Mesothelial cell of epicardium (in vitro differentiated cells): ENCODE data around the gene RSPO4. TPM values are rescaled to one million over a fixed set of nuclear protein-coding genes. Genes with fewer than 3 reads are reported as not detected.
A peak's percentile ranks its signal among the peaks of the same experiment; 100 is the strongest.

Experiments used
- DNase-seq, 2 experiments: peaks; one replicate each; pipeline ENCODE4 v3.0.0; 2021; ENCODE audit warnings: low spot score in 2 of 2; ENCODE audit not compliant: unreplicated experiment in 2 of 2
- H3K27ac Mint-ChIP-seq: 2 replicates; pipeline ENCODE4 v1.8.0; 2021; ENCODE audit warnings: mixed read lengths
- H3K27me3 Mint-ChIP-seq: 2 replicates; pipeline ENCODE4 v1.8.0; 2021; ENCODE audit warnings: low read depth, mixed read lengths
- H3K36me3 Mint-ChIP-seq: 2 replicates; pipeline ENCODE4 v1.8.0; 2021; ENCODE audit warnings: mixed read lengths
- H3K4me1 Mint-ChIP-seq: 2 replicates; pipeline ENCODE4 v1.8.0; 2021; ENCODE audit warnings: mixed read lengths
- H3K4me3 Mint-ChIP-seq: 2 replicates; pipeline ENCODE4 v1.8.0; 2021; ENCODE audit warnings: mild to moderate bottlenecking, moderate library complexity, mixed read lengths
- H3K9me3 Mint-ChIP-seq: 2 replicates; pipeline ENCODE4 v1.8.0; 2021; ENCODE audit warnings: mixed read lengths
- total RNA-seq: library from RNA; stranded (reverse); gene quantifications from 3 replicates; pipeline ENCODE4 v1.2.1, GENCODE V29; 2021
- TF ChIP-seq, protein P1 (sequence below): fragments of 200-600 bp; sonication (generic); IDR thresholded peaks from one replicate; pipeline ENCODE4 v1.5.0; 2021; ENCODE audit warnings: antibody characterized with exemption; ENCODE audit not compliant: unreplicated experiment

RSPO4 gene
- total RNA-seq, 1 donor from 2014 or later = 8.9 TPM

DNA sequence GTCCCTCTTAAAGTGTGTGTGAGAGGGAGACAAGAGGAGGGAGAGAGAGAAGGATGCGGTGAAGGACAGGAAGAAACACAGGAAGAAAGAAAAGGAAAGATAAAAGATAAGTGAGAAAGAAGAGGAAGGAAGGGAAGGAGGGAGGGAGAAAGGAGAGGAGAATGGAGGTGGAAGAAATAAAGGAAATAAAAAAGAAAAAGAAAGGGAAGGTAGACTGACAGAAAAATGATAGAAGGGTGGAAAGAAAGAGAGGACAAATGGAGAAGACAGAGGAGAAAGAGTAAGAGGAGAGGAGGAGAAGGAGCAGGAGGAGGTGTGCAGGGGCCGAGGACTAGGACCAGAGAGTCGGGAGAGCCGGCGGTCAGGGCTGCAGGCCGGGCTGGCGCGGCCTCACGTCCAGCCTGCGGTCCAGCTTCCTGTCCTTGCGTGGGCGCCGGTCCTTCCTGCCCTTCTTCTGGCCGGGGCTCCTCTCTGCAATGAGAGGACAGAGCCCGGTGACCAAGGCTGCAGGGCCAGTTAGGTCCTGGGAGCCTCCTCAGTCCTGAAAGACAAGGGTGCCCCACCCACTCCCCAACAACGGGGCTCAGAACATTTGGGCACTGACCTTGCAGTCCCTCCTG, 42.0 kb downstream of the RSPO4 start:
- H3K36me3 Mint-ChIP-seq = no peaks in the 10 kb centered on the region
- DNase-seq = no peak
- no peaks in the 10 kb centered on the region for H3K9me3 Mint-ChIP-seq
- TF ChIP-seq, protein P1, sequence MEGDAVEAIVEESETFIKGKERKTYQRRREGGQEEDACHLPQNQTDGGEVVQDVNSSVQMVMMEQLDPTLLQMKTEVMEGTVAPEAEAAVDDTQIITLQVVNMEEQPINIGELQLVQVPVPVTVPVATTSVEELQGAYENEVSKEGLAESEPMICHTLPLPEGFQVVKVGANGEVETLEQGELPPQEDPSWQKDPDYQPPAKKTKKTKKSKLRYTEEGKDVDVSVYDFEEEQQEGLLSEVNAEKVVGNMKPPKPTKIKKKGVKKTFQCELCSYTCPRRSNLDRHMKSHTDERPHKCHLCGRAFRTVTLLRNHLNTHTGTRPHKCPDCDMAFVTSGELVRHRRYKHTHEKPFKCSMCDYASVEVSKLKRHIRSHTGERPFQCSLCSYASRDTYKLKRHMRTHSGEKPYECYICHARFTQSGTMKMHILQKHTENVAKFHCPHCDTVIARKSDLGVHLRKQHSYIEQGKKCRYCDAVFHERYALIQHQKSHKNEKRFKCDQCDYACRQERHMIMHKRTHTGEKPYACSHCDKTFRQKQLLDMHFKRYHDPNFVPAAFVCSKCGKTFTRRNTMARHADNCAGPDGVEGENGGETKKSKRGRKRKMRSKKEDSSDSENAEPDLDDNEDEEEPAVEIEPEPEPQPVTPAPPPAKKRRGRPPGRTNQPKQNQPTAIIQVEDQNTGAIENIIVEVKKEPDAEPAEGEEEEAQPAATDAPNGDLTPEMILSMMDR = no peak
- peaks cover 27% of the 10 kb centered on the region for H3K27me3 Mint-ChIP-seq
- H3K4me1 Mint-ChIP-seq = peaks cover 2% of the 10 kb centered on the region
- no peak overlapping the region for H3K4me3 Mint-ChIP-seq
- H3K27ac Mint-ChIP-seq = no peak overlapping the region

DNA sequence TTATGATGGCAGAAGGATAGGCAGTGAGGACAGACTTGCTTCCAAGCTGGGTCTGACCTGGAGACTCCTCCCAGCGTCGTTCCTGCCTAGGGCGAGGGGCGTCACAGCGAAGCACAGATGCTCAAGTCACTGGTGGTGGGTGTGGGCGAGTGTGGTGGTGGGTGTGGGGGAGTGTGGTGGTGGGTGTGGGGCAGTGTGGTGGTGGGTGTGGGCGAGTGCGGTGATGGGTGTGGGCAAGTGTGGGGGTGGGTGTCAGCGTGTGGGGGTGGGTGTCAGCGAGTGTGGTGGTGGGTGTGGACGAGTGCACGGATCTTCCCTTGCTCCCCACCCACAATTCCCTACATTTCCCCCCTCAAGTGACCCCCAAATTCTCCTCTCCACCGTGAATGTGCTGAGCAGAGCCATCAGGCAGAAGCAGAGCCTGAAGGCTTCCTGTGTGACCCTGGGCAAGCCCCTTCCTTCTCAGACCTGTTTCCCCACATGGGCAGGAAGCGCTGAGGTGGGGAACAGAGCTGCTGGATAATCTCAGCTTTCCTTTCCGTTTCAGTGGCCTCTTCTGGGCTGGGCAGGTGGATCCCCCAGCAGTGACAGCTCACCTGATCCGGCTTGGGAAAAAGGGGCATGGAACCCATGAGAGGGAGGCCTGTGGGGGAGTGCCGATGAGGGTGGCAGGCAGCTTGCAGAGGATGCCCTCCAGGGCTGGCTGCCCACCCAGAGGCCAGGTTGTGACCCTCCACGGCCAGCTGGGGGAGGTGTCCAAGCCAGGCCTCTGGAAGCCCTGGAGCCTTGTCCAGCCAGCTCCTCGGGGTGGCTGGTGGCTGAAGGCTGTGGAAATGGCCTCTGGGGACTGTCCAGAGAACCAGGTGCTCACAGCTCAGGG, 42.9 kb downstream of the RSPO4 start:
- H3K4me3 Mint-ChIP-seq = no peak overlapping the region
- H3K27me3 Mint-ChIP-seq = peaks cover 30% of the 10 kb centered on the region
- peak overlapping the region; percentile 25 for H3K27ac Mint-ChIP-seq
- H3K36me3 Mint-ChIP-seq = no peaks in the 10 kb centered on the region
- no peaks in the 10 kb centered on the region for H3K9me3 Mint-ChIP-seq
- peaks cover 2% of the 10 kb centered on the region for H3K4me1 Mint-ChIP-seq
- DNase-seq = no peak
- TF ChIP-seq, protein P1 = no peak

DNA sequence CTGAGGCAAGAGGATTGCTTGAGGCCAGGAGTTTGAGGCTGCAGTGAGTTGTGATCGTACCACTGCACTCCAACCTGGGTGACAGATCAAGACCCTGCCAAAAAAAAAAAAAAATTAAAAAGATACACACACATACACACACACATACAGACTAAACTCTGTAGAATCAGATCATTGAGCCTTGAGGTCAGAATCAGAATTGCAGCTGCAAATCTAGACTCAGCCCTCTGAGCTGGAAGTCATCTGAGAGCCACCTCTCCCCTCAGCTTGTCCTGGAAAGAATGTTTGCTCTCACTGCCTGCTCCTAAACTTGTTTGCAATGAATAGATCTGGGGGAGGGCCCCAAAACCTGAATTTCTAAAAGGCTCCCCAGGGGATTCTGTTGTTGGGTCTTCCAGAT, 44.6 kb downstream of the RSPO4 start:
- Mint-ChIP-seq H3K27ac (no peak overlapping the region), H3K27me3 (peaks cover 30% of the 10 kb centered on the region), H3K36me3 (no peaks in the 10 kb centered on the region), H3K9me3 (no peaks in the 10 kb centered on the region), H3K4me1 (peaks cover 2% of the 10 kb centered on the region), H3K4me3 (no peak overlapping the region)
- TF ChIP-seq, protein P1 = no peak
- no peak for DNase-seq

DNA sequence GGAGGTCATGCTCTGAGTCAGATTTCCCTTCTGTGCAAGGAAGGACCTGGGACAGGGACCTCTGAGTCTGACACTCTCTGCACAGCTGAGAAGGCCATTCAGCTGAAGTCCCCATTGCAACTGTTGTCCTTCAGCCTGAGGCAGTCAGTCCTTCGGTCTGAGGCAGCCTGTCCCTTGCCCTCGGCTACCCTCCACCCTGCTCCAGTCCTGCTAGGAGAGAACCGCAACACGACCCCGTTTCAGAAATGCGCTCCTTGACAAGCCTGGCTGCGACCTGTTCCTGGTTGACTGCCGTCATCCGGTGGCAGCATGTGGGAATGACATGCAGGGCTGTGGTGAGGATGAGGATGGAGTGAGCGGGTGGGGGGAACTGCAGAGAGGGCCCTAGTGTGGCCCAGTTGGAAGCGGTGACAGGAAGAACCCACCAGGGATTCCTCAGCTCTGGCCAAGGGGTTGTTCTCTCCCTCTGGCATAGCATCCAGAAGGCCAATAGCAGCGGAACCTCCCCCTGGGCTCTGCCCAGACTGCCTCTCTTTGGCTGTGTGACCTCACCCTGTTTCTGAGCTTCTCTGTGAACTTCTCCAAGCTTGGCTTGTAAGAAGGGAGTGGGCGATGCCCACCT, 45.7 kb downstream of the RSPO4 start:
- Mint-ChIP-seq H3K27ac (no peak overlapping the region), H3K4me1 (peaks cover 2% of the 10 kb centered on the region), H3K36me3 (no peaks in the 10 kb centered on the region), H3K9me3 (no peaks in the 10 kb centered on the region), H3K27me3 (peaks cover 30% of the 10 kb centered on the region), H3K4me3 (no peak overlapping the region)
- peak; percentile 54 to 84 for DNase-seq
- TF ChIP-seq, protein P1 = peak; percentile 93

DNA sequence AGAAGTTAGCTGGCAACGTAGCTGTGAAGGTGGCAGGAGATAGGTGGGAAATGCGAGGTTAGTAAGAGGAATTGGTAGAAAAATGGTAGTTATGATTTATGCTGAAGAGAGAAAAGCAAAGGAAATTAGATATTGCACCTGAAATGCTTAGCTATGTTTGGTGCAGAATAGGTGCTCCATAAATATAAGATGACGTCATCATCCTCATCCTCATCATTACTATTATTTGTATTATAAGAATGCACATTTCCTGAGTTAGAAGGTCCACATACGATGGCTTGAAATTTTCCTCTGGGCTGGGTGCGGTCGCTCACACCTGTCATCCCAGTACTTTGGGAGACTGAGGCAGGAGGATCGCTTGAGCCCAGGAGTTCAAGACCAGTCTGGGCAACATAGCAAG, 46.5 kb downstream of the RSPO4 start:
- no peak overlapping the region for H3K4me3 Mint-ChIP-seq
- TF ChIP-seq, protein P1 = no peak
- H3K4me1 Mint-ChIP-seq = peaks cover 2% of the 10 kb centered on the region
- no peak overlapping the region for H3K27ac Mint-ChIP-seq
- no peak for DNase-seq
- H3K27me3 Mint-ChIP-seq = peaks cover 30% of the 10 kb centered on the region
- no peaks in the 10 kb centered on the region for H3K9me3 Mint-ChIP-seq
- no peaks in the 10 kb centered on the region for H3K36me3 Mint-ChIP-seq
